Loucy (cell line): ENCODE data around the gene TINCR.

ENCODE experiments used
- CTCF ChIP-seq: fragments of 200-600 bp; sonication (generic); conservative IDR thresholded peaks from 2 replicates; pipeline ENCODE4 v1.5.1; 2014; ENCODE audit warnings: mild to moderate bottlenecking, antibody characterized with exemption, low read length
- EZH2phosphoT487 ChIP-seq: fragments of 200-600 bp; IDR thresholded peaks from 2 replicates; pipeline ENCODE4 v1.6.1; 2018; ENCODE audit warnings: antibody characterized with exemption, mild to moderate bottlenecking, moderate library complexity, borderline replicate concordance

DNA sequence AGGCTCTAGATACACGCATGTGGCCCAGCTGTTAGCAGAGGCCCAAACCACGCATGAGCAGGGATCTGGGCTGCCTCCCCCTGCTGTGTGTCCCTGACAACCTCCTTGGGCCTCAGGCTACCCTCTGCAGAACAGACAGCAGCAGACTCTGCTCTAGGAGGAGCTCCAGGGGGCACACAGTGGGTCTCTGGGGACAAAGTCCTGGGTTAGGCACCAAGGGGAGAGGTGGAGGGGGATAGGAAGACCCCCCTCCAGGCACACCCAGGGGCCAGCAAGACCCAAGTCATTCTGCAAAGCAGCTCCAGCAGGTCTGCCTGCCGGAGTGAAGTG, 8.0 kb downstream of the TINCR start:
- TF ChIP-seq CTCF, result no peak
- TF ChIP-seq EZH2phosphoT487, result no peak
